Activated T-cell treated with anti-CD3 and anti-CD28 coated beads for 24 hours (primary cell): ENCODE data around the gene ASIC4.

Source experiments
- DNase-seq: peaks from one replicate; pipeline ENCODE4 v3.0.0-alpha.2; 2020; ENCODE audit warnings: low read depth

ASIC4 gene

DNA sequence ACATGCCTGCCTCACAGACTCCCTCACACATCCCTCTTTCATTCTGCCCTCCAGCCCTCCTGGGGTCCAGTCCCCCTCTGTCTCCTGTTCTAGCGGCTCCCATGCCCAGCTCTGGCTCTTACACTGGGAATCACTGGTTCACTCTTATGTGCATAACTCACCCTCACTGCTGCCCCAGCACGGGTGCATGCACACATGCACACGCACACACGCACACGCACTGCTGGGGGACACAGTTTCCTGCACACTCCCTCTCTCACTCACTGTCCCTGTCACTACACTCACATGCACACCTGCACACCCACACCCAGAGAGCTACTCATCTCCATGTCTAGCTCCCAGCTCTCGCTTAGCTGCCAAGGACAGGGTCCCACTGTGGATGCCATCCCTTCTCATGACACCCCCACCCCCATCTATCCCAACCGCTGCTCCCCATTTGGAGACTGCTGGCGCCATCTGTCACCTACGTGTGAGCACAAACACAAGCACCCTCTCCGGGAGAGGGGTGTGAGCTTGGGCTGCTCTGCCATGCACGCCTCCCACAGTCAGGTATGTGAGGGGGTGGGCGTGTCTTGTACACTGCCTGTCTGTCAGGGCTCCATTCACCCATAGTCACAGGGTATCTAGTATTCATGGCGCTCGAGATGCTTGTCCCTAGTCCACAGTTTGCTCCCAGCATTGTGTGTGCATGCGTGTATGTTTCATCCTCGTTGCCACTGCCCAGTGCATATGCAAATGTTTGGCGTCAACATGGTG, 1.8 kb downstream of the ASIC4 start:
- DNase-seq: no peak

DNA sequence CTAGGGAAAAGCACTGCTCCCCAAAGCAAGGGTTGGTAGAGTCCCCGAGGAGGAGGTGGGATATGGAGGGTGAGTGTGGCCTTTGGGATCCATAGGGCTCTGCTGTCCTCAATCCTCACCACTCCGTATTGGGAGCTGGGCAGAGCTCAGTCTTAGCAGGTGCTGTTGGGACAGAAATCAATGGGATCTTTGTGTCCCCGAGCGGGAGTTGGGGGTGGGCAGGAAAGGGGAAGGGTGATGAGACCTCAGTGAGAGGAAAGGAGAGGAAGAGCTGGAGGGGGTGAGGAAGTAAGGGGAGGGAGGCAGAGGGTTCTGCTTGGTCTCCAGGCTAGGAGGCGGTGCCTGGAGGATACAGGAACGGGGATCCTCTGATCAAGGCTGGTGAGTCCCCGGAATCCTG, 2.6 kb downstream of the ASIC4 start:
- no peak for DNase-seq

DNA sequence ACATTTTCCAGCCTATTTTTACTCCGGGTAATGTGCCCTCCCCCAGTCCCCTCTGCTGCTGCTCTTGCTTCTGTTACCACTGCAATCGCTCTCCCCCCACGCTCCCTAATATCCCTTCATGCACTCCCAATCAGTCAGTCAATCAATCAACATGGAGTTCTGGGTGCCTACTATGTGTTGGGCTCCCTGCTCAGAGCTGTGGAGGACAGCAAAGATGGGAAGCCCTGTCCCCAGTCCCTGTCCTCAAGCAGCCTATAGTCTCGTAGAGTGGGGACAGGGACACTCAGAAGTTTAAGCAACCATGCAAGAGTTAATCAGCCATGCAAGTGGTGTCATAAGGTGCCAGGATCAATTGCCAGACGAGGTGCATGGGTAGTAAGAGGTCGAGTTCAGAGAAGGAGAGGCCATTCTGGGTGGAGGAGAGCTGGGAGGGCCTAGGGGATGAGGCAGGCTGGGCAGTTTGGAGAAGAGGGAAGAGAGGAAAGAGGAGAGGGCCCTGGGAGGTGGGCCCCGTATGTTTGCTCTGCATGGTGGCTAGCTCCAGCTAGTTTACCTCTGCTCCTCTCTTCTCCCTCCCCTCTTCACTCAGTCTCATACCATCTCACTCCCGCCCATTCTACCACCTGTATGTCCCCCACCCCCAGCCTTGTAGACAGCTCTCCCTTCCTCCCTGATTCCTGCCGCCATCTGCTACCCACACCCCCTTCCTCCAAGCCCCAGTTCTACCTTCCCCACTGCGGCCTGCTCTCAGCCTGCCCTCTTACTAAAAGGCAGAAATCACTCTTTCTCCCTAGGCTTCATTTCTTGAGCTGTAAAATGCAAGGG, 3.9 kb downstream of the ASIC4 start:
- no peak for DNase-seq

DNA sequence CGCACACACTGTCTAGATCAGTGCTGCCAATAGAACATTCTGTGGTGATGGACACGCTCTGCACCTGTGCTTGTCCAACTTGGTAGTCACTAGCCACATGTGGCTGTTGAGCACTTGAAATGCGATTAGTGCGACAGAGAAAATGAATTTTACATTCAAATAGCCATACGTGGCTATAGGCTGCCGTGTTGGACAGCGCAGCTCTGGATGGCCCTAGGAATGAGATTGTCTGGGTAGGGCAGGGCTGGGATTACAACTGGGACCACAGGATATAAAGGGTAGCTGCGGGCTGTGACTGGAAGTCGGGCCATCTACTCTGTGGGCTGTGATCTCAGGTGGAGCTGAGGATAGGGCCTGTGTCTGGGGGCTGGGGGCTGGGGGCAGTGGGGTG, 5.2 kb downstream of the ASIC4 start:
- DNase-seq: no peak

DNA sequence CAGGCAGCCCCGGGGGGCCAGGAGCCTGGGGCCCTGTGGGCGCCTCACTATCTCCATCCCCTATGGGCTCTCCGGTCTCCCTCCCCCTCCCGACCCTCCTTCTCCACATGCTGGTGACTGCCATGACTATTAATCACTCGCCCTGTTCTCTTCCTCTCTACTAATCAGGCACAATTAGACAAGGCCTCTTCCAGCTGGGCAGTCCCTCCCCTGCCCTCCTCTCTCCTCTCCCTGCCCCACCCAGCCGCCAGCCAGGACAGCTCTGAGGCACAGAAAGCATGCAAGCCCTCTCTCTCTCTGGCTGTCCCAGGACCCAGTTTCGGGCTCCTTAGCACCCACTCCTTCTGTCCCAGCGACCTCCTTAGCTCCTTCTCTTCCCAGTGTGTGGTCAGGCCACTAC, 5.8 kb downstream of the ASIC4 start:
- DNase-seq: no peak

DNA sequence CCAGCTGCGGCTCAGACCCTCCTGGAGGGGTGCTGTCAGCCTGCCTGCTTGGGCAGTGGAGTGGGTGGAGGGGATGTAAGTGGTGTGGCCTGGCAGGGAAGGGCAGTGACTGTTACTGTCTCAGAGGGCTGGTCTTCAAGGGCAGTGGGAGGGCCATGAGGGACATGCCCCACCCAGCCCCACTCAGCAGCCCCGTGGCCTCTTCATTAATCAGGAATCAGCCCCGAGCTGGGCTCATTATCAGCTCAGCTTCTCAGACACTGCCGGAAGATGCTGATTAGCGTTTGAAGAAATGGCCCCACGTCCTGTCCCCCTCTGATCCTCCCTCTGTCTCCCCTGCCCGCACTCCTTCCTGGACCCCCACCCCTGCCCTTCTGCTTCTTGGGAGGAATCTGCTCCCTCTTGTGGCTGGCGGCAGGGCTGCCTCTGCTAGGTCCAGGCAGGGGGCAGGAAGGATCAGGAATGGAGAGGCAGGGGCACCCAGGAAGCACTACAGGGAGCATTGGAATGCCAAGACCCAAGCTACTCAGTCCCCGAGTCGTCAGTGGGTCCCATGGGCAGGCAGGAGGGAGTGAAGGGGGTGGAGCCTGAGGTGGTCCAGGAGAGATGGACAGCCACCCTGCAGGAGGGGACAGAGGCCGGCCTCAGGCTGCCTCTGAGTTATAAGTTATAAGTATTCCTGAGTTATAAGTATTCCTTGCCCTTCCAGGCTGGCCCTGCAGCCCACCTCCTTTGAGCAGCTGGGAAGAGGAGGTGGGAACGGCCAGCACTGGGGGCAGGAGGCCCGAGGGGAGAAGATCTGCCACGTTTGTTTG, 7.0 kb downstream of the ASIC4 start:
- DNase-seq: no peak

DNA sequence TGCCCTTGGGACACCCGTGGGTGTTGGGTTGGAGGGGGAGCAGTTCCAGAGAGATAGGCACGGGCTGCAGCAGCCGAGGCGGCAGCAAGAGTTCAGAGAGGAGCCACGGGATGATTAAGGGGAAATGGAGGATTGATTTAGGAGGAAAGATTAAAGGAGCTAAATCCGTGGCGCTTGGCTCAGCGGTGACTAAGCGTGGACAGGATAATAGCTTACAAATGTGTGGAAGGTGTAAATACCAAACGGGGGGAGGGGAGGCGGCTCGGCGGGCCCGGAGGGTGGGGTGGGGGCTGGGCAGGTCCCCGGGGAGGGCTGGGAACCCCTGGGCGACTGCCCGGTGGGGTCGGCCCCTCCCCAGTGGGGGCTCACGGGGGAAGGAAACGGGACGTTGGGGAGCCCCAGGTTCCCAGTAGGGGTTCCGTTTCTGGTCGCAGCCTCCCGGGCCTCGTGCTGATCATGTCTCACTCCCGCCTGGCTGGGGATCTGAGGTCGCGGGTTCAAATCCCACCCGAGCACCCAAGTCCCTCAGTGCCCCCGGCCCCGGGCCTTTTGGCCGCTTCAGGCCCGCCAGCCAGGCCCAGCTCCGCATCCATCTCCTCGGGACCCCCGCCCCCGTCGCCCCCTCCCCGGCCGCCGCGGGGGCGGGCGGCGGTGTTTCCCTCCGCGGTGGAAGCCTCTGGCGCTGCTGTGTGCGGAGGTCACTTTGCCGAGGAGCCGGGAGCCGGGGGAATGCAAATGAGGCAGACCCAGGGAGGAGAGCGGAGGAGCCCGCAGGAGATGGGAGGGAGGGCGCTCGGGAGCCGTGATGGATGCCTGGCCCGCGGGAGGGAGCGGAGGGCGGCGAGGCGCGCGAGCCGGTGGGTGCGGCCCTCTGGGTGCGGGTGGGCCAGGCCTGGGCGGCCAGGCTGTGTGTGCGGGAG, 8.1 kb downstream of the ASIC4 start:
- DNase-seq: no peak

DNA sequence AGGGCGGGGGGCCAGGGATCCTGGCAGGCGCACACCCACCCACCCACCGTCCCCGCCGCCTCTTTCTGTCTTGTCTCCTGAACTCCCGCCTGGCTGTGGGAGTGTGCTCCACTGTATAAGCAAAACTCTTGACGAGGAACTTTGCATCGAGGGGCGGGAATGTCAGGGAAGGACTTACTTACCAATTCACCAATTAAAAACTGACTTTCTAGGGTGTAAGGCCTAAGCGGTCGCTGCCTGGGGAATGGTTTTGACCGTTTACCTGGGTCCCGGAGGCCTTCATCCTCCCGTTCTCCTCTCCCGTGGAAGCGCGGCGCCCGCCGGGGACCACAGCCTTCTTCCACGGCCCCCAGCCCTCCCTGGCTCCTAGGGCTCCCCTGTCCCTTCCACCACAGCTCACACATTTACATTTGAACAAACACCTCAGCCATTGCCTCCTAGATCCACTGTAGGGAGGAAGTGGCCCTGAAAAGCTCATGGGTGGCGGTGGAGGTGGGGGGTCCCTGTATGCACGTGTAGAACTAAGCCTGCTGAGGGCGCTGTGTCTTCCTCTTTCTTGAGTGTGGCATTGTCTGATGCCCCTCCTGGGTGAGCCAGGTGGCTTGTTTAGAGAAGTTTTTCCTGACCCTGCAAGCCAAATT, 8.9 kb downstream of the ASIC4 start:
- no peak for DNase-seq

DNA sequence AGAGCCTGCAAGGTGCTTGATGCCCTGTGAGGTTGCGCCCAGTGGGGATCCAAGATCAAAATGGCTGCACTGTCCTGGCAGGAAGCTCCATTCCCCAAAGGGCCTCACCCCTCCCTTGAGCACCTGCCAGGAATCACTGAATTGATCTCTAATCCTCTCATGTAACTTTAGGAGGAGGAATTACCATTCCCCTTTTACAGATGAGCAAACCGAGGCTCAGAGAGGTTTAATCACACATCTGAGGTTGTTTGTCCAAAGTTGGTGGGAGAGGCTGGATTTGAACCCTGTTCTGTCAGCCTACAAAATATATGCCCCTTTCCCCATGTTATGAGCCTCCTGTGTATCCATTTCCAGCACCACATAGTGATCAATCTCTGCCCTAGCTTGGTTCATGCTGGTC, 10.5 kb downstream of the ASIC4 start:
- DNase-seq: no peak

DNA sequence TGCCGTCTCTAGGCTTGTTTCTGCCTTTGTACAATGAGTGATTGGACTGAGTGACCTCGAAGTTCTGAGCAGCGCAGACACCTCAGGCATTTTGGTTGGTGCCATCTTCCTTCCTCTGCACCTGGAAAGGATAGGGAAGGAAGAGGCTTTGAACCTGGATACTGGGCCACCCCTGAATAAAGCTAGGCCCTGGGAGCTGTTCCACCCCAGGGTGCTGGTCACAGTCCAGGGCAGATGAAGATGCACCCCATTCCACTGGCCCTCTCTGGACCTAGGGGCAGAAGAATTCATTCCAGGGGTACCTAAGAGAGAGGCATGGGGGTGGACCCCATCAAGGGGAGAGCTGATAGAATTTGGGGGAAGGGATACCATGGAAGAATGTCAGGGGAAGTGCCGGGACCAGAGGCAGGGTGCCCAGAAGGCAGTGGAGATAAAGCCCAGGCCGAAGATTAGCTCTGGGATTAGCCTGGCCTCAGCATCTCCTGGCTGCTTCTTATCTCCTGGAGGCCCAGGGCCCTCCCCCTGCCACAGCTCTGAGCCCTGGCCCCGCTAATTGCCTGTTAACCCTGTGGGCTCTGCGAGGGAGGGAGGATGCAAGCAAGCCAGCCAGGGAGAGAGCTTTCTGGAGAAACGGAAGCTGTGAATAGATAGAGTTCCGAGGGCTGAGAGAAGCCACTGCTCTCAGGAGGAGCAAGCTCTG, 11.4 kb downstream of the ASIC4 start:
- no peak for DNase-seq

DNA sequence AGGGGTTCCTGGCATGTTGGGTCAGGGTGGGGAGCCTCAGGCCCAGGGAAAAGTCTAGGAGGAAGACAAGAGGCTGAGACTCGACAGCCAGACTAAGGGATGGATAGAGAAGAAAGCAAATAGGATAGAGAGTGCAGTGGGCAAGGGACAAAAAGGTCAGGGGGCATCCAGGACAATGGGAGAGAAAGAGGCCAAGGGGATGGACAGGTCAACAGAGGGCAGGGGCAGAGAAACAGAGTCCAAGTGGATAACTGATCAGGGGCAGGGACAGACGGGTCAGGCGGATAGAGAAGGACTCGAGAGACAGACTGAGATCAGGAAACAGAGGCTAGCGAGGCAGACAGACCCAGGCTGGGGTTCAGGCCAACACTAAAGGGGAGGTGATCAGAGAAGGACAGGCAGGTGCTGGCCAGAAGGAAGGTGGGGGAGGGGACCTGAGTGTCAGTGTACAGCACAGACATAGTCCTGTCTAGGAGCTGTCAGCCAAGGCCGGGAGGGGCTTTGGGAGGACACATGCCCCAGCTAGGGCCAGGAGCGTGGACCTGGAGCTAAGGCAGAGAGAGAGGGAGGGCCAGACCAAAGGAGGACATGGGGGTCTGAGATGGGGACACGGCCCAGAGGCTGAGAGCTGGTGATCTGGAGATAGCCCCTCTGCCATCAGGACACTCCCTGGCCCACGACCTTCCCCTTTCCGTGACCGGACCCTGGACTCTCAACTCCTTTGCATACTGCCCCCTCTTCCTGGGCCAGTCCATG, 12.2 kb downstream of the ASIC4 start:
- DNase-seq: no peak

DNA sequence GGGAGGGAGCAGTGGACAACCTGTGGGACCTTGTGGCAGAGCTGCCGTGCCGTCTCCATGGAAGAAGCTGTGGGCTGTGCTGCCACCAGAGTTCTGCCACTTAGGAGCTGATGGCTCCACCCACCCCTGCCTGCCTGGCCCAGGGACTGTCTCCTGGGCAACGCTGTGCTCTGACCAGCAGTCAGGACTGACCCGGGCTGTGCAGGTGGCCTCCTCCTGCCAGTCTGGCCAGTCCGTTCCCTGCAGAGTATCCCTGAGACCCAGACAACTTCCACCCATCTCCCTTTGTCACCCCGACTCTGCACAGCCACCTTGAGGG, 12.8 kb downstream of the ASIC4 start:
- no peak for DNase-seq

DNA sequence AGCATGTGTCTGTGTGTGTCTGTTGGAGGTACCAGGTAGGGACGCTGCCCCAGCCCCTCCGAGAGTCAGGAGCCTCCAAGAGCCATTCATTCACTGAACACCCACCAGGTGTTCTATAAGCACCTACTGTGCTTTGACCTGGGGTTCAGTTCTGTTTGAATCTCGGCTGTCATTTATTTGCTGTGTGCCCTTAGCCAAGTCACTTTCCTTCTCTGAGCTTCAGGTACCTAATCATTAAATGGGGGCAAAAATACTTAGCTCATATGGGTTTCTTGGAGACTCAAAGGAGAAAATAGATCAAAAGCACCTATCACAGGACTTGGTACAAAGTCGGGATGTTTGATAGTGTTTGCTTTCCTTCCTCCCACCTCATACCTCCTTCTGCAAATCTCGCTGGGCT, 13.2 kb downstream of the ASIC4 start:
- DNase-seq: no peak

DNA sequence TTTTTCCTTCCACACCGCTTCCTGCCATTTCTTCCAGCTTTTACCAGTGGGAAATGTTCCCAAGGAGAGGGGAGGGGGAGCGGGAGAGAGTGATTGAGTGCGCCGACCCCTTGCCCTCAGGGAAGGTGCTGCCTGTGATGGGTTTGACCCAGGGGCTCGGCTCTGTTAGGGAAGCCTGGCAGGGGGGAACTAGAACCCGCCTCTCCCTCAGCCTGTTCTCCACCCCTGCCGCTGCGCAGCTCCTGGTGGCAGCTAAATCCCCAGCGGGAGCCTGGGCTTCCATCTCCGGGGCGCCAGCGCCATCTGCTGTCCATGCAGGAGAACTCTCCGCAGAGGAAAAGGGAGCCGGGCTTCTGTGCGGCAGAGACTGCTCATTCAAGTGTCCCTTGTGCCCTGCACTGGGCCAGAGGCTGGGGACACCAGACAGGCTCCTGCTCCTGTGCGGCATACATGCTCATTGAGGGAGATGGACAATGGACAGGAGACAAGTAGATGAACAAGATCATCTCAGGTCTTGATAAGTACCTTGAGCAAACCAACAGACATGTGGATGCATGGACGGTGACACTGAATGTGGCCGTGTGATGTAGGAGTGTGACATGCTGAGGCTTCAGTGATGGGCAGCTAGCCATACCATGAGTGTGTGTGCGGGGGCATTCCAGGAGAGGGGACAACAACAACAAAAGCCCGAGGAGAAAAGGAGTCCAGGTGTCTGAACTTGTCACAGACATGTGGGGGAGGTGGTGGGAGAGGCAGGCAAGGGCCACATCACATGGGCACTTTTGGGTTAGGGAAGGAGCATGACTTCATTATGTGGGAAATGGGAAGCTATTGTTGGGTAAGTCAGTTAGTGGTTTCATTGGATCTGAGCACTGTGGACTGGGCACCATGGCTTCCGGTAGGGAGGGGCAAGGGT, 16.0 kb downstream of the ASIC4 start:
- peak; percentile 83 for DNase-seq

DNA sequence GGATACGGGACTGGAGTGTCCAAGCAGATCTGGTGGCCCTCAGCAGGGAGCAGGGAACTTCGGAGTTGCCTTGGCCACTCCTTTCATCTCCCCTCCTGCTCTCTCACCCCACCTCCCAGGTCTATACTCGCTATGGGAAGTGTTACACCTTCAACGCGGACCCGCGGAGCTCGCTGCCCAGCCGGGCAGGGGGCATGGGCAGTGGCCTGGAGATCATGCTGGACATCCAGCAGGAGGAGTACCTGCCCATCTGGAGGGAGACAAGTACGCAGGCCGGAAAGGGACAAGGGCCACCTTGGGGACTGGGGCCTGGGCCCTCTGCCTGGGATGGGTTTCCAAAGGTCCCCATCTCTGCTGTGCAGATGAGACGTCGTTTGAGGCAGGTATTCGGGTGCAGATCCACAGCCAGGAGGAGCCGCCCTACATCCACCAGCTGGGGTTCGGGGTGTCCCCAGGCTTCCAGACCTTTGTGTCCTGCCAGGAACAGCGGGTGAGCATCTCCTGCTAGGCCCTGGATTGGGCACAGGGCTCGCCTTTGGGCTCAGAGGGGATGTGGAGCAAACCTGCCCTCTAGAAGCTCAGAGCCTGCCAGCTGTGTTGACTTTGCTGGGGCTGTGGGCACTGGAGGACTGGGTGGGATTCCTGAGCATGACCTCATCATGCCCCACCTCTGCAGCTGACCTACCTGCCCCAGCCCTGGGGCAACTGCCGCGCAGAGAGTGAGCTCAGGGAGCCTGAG, 17.5 kb downstream of the ASIC4 start:
- no peak for DNase-seq

DNA sequence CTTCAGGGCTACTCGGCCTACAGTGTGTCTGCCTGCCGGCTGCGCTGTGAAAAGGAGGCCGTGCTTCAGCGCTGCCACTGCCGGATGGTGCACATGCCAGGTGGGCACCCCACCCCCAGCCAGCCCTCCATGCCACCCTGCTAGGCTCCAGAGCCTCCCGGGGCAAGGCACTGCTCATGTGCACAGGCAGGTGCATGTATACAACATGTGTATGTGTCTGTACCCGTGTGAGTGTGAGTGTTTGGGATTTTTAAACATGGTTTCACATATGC, 18.0 kb downstream of the ASIC4 start:
- no peak for DNase-seq

DNA sequence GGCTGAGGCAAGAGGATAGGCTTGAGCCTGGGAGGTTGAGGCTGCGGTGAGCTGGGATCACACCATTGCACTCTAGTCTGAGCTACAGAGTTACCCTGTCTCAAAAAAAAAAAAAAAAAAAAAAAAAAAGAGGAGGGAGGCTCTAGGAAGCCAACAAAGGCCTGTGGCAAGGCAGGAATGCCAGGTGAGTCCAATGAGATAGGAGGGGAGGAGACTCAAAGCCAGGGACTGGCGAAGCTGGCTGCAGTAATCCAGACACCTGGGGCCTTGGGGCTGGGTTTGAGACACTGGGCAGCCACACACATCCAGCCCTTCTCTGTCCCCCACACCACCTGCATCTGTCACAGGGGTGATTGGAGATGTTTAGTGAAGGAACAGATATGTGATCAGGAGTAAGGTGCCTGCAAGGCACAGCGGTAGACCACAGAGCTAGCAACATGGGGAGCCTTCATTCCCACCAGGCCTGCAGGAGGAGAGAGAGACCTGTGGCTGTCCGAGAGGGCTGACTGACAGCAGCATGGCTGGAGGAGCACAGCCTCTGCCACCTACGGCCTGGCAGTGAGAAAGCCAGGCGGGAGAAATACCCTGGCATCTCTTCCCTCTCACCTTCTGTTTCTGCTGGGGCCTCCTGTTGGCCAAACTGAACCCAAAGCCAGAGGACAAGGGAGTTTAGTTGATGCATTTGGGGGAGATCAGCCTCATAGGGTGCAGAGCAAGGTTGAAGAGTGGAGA, 19.8 kb downstream of the ASIC4 start:
- DNase-seq: no peak

DNA sequence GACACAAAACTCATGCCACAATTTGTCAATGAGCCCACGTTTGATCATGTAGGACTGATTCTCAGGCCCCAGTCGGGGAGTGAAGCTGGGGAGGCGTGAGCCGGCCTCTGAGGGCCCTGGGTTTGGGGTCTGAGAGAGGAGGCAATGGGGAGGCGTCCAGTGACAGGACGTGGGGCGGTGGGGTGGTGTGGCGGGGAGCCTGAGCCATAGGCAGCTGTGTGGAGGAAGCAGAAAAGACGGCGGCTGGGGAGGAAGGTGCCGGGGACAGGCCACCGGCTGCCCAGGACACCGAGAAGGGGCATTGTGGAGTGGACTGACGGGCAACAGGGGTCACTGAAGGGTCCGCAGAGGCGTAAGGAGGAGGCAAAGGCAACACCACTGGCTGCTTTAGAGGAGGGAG, 22.1 kb downstream of the ASIC4 start:
- no peak for DNase-seq
